Limb (tissue), 2 donors: ENCODE results near the gene MIPOL1.
"Not testable (repeated sequence)": the region's sequence is repeated elsewhere in the genome, so short reads cannot be mapped to it uniquely, and the experiment has no call there.

ENCODE experiments used
- DNase-seq, 2 donors: peaks; one replicate each; pipeline ENCODE4 v3.0.0-alpha.2; 2016; ENCODE audit errors: extremely low spot score in 2 of 2

MIPOL1 gene, protein sequence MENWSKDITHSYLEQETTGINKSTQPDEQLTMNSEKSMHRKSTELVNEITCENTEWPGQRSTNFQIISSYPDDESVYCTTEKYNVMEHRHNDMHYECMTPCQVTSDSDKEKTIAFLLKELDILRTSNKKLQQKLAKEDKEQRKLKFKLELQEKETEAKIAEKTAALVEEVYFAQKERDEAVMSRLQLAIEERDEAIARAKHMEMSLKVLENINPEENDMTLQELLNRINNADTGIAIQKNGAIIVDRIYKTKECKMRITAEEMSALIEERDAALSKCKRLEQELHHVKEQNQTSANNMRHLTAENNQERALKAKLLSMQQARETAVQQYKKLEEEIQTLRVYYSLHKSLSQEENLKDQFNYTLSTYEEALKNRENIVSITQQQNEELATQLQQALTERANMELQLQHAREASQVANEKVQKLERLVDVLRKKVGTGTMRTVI

DNA sequence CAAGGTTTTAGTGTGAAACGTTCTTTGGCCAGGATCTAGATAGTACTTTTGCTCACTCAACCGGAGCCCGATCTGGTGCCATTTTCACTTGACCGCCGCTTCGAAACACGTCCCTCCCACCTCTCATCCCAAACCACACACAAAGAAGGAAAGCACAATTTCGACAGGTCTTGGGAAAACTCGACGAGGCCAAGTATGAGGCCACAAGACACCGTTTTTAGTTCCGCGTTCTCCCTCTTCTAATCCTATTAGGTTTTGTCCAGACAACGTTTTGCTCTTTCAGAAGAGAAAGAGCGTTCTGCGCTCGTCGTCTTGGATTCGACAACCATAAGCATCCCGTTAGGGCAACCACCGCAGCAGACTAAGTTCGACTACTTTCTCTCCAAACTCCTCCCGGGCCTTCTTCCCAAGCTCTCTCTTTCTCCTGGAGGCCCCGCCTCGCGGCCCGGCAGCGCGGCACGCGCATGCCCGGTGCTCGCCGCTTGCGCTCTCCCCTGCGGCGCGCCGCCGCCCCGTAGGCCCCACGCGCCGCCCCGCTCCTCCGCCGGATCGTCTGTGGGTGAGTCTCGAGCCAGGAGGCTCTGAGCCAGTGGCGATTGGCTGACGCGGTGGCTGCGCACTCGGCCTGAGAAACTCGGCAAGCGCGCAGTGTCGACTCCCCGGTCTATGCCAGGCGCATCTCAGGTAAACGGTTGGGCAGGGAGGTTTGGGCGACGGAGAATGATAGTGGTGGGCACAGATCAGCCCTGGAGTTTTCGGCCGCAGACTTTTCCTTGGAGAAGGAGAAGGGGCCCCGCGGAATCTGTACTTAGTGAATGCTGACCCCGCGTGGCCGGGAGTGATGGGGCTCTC, at the start of gene MIPOL1:
MIPOL1 (plus strand) TSS at position 517 of the 852 bp plus-strand sequence. CDS start 49,952 bp downstream, outside the sequence.
- peak; percentile 89 to 93 for DNase-seq

DNA sequence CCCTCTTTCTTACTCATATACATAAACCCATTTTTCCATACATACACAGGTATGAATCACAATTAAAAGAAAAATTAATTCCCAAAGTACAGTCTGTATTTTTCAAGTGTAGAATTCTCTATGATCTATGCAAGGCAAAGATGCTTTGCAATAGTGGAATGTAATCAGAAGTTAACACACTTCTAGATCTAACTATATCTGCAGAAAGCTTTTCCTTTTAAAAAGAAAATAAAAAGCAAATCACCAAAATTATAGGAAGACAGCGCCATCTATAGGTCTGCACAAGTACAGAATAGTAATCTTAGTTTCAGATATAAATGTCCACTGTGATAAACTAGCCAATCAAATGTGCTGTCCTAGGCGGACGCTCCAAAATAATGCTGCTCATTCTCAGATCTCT, 47.3 kb upstream of the MIPOL1 start:
- peak in 1 of 2 donors; percentile 80 for DNase-seq

DNA sequence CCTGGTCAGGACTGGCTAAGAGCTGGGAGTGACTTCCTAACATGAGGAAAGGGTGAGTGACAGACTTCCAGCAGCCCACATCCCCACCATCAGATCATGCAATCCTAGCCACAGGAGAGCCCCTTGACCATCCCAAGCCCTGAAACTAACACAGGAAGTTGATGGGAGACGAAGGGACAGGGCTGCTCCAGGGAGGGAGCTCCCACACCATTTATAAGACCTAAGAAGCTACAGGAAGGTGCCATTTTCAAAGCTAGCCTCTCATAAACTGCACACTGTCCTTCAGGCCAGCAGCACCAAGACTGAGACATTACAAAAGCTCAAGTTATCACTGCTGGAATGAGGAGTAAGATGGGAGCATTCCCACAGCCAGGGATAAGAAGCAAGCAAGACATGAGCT, 44.7 kb upstream of the MIPOL1 start:
- no peak for DNase-seq

DNA sequence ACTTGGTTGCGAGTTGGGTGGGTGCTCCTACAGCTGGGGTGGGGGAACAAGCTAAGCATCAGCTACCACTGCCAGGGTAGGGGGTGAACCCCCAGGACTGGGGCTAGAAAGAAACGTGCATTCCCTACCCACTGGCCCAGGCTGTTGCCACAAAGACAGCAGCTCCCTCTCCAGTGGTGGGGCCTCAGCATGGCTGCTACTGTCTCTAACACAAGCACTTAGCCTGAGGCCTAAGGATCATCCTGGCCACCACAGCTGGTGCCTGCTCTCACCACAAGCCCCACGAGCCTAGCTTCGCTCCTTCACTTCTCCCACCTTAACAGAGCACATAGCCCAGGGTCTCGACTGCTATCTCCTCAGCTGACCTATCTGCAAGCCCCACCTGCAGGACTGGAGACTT, 44.3 kb upstream of the MIPOL1 start:
- DNase-seq, result no peak

DNA sequence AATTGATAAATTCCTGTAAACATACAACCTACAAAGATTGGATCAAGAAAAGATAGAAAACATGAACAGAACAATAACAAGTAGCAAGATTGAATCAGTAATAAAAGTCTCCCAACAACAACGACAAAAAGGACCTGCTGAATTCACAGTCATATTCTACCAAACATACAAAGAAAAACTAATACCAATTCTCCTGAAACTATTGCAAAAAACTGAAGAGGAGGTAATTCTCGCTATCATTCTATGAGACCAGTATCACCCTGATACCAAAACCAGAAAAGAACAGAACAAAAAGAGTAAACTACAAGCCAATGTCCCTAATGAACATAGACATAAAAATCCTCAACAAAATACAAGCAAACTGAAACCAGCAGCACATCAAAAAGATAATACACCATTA, 39.8 kb upstream of the MIPOL1 start:
- no peak for DNase-seq

DNA sequence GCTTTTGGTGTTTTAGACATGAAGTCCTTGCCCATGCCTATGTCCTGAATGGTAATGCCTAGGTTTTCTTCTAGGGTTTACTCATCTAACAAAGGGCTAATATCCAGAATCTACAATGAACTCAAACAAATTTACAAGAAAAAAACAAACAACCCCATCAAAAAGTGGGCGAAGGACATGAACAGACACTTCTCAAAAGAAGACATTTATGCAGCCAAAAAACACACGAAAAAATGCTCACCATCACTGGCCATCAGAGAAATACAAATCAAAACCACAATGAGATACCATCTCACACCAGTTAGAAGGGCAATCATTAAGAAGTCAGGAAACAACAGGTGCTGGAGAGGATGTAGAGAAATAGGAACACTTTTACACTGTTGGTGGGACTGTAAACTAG, 35.4 kb upstream of the MIPOL1 start:
- not testable (repeated sequence) for DNase-seq

DNA sequence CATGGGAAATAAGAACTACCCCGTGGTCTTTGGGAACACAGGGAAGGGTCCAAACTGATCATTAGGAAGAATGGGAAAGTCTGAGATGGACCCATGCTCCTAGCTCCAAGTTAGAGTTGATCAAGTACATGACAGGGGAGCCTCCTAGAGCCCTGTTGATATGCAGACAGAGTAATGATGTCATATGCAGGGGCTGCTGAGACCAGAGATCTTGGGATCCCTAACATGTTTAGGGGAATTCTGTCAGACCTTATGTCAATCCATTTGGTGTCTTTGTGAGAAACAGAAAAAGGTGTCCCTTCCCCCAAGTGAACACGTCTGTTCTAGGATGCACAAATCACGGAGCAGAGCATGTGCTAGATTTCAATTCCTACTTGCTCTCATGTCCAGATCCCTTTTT, 31.9 kb upstream of the MIPOL1 start:
- DNase-seq, result no peak

DNA sequence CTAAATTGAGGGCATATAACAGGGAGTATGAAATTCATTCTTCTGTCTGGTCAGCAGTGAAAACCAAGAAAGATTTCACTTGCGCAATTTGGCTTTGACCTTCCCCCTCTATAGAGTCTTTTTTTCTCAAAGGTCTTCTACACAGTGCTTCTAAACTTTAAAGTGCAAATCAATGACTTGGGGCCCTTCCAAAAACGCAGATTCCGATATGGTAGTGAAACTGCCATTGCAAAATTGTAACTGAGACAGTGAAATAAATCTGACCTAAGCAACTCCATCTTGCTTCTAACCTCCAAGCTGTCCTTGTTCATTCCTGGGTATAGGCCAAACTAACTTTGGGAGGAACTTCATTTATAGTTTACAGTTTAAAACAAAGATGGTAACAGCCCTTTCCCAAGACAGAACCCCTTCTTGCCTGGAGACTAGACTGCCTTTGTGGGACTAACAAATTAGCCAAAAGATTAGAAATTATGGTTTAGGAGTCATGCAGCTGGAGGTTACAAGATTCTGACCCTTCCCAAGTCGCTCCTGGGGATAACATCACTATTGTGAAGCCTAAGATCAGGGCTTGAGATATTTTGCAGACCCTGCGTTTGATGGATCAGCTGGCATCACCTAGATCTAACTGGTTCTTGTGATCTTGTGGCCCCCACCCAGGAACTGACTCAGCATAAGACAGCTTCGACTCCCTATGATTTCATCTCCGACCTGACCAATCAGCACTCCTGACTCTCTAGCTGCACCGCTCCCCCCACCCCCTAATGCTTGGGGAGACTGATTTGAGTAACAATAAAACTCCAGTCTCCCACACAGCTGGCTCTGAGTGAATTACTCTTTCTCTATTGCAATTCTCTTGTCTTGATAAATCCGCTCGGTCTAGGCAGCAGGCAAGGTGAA, 30.3 kb upstream of the MIPOL1 start:
- DNase-seq, result no peak

DNA sequence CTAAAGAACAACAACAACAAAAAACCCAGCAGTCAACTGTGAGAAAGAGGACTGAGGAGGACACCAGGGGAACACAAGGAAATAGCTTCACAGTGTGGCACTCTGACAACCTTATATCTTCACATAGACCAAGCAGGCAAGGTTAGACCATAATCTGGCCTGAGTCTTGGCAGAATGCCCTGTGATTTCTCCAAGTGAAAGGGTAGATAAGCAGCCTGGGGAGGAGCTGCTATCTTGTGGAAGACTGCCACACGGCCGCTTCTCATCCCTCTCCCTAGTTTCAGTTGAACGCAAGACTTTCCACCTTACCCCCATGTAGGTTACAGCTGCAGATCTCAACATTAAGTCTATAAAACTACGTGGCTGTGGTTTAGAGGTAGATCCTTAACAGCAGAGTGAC, 29.0 kb upstream of the MIPOL1 start:
- no peak for DNase-seq

DNA sequence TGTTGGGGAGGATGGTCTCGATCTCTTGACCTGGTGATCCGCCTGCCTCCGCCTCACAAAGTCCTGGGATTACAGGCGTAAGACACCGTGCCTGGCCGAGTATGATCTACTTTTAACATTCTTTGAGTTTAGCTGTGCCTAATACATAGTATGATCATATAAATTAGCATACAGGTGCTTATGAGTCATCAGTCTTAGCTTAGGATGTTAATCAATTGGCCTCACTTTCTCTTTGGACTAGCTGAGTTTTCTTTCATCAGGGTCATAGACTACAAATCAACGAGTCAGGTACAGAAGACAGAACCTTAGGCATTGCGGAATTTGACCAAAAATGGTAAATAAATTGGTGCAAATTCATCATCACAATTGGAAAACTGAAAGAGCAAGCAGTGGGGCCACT, 27.5 kb upstream of the MIPOL1 start:
- DNase-seq, result no peak

DNA sequence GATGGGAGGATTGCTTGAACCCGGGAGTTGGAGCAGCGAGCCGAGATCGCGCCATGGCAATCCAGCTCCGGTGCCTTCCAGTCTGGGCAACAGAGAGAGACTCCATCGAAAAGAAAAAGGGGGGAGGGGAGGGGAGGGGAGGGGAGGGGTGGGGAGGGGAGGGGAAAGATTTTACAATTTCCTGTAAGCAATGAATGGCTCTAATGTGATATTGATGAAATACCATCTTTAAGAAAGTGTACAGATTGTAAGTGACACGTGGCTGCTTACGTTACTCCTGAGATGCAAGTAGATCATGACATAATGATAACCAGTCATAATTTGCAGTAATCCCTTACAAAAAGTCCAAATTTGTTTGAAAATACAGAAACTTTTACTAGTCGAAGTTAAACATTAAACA, 26.7 kb upstream of the MIPOL1 start:
- no peak for DNase-seq

DNA sequence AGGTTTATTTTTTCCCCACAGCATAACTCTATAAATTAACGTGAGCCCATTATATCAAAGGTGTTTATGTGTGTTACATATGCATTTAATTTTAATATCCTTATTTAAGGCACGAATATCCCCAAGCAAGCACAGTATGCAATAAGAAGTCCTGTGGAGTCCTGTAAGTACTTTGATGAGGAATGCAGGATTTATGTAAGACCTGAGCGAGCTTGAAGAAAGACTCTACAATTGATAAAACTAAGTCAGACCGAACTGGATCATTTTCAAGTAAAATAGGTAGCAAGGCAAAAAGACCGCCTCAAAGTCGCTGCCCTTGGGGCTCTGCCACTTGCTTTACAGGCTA, 26.1 kb upstream of the MIPOL1 start:
- DNase-seq, result no peak

DNA sequence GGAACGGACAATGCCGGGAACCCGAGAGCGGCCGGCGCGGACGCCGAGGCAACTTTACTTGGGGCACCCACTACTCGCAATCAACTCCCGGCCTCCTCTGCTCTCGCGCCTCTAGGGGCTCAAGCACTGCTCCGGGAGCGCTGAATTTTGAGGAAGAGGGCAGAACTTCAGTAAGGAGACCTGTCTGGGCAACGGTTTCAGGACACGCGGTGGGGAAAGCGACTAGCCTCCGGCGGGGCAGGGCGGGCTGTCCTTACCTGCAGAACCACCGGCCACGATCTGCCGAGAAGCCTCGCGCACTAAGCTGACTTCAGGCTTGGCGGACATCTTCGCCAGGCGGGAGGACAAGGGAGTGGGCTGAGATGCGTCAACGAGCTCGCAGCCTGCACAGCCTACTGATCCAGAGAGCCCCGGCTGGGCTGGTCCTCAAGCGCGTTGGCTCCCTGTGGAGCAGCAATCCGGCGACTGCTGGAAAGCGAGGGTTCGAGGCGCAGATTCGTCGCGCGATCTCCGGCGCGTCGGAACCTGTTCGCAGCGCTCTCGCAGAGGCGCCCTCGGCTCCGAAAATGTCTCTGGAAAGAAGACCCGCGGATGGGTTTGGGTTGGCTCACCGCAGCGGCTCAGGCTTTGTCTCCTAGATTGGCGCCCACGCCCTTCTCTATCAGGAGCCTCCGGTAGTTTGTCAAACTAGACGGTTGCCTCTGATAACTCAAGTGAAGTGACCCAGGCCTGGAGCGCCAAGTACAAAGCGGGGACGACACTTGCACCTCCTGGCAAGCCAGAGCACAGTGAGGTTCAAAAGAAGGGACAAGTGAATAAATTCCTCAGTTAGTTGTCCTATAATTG, 25.5 kb upstream of the MIPOL1 start, which contains the start of gene SLC25A21:
SLC25A21 (minus strand) TSS at position 583 of the 846 bp plus-strand sequence.
- DNase-seq, result peak; percentile 86 to 87

DNA sequence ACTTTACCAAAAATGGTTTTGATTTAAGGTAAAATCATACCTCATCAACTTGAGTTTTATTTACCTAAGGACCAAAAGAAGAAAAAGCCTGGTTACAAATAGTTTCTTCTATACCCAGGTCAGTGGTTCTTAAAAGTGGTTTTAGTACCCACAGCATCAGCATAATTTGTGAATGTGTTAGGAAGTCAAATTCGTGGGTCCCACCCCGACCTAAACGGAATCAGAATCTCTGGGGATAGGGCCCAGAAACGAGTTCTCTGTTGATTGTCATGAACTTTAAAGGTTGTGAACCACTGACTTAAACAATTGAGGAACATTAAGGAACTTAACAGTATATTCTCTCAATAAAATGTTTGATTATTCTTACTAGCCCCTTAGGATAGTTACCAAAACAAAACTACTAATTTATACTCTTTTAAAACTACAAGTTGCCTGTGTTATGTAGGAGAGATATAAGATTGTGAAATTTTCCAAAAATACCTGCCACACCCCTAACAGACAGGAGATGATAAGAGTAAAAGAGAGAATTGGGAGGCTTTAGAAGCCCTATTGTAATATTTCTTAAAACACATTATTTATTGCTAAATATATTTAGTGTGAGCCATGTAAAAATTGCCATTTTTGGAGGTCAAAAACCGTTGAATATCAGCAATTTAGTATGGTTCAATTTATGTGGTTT, 24.7 kb upstream of the MIPOL1 start:
- DNase-seq, result no peak

DNA sequence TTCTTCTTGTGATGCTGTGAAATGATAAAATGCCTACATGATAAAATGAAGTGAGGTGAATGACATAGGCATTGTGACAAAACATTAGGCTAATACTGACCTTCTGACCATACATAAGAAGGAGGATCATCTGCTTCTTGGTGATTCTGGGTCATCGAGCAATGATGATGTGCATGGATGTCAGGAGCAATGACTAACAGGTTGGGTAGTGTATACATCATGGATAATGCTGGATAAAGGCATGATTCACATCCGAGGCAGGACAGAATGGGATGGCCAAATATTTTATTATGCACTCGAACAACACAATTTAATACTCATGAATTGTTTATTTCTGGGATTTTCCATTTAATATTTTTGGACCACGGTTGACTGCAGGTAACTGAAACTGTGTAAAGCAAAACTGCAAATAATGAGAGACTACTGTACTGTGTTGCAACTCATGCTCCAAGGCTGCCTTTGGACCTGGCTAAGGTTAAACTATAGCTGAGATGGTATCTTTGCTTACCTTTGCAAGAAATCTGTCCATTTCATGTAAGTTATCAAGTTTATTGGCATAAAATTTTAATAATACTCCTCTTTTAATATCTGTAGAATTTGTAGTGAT, 17.7 kb upstream of the MIPOL1 start:
- no peak for DNase-seq

DNA sequence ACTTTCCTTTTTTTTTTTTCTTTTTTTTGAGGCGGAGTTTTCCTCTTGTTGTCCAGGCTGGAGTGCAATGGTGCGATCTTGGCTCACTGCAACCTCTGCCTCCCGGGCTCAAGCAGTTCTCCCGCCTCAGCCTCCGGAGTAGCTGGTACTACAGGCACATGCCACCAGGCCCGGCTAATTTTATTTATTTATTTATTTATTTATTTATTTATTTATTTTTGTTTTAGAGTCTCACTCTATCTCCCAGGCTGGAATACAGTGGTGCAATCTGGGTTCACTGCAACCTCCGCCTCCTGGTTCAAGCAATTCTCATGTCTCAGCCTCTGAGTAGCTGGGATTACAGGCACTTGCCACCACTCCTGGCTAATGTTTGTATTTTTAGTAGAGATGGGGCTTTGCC, 16.9 kb upstream of the MIPOL1 start:
- not testable (repeated sequence) for DNase-seq

DNA sequence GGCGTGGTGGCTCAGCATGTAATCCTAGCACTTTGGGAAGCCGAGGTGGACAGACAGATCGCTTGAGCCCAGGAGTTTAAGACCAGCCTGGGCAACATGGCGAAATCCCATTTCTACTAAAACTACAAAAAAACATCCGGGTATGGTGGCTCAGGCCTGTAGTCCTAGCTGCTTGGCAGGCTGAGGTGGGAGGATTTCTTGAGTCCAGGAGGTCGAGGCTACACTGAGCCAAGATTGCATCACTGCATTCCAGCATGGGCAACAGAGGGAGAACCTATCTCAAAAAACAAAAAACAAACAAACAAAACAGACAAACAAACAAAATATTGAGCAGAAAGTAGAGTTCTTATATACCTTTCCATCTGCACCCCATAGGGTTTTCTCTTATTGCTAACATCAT, 16.3 kb upstream of the MIPOL1 start:
- DNase-seq, result no peak

DNA sequence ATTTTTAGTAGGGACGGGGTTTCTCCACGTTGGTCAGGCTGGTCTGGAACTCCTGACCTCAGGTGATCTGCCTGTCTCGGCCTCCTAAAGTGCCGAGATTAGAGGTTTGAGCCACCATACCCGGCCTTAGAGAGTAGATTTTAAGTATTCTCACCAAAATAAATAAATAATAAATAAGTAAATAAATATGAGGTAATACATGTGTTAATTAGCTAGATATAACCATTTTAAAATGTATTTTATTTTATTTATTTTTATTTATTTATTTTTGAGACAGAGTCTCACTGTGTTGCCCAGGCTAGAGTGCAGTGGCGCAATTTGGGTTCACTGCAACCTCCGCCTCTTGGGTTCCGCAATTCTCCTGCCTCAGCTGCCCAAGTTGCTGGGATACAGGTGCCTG, 13.2 kb upstream of the MIPOL1 start:
- not testable (repeated sequence) for DNase-seq

DNA sequence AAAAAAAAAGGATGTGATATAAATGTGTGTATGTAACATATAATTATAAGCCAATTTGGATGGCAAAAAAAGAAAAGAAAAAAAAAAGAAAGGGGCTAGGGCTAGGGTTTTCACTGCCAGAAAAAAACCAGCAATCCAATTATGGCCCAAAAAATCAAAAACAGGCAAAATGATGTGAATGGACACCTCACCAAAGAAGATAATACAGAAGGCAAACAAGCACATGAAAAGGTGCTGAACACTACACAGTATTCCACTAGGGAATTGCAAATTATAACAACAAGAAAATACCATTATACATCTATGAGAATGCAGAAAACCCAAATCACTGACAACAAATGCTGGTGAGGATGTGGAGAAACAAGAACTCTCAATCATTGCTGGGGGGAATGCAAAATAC, 12.1 kb upstream of the MIPOL1 start:
- DNase-seq, result no peak

DNA sequence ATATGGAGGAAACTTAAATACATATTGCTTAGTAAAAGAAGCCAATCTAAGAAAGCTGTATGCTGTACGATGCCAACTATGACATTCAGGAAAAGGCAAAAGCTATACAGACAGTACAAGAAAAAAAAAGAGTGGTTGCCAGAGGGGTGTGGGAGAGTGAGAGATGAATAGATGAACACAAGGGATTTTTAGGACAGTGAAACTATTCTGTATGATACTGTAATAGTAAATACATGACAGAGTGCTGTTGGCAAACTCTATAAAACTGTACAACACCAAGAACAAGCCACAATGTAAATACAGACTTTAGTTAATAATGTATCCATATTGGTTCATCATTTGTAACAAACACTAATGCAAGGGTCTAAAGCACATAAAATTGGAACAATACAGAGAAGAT, 10.9 kb upstream of the MIPOL1 start:
- no peak for DNase-seq
